ENCODE results near the gene SUGCT.
A peak's percentile ranks its signal among the peaks of the same experiment; 100 is the strongest.

SUGCT gene

GRCh38 chr7:40324914-40325313 lies 190.1 kb downstream of the SUGCT start:
- no peak for DNase-seq

- DNase-seq = no peak
These were observed 192.3 kb downstream of the SUGCT start for GRCh38 chr7:40327113-40327512.

GRCh38 chr7:40327873-40328272 lies 193.1 kb downstream of the SUGCT start:
- DNase-seq = no peak

- peak in 11 of 58 donors; percentile 2 to 61 (median 3) for DNase-seq
These were observed 194.9 kb downstream of the SUGCT start for GRCh38 chr7:40329601-40330153.

- no peak for DNase-seq
These were observed 195.6 kb downstream of the SUGCT start for GRCh38 chr7:40330408-40330807.

GRCh38 chr7:40331915-40332314 lies 197.1 kb downstream of the SUGCT start:
- DNase-seq = no peak

- DNase-seq = no peak
These were observed 197.7 kb downstream of the SUGCT start for GRCh38 chr7:40332516-40332915.

GRCh38 chr7:40341836-40342235 lies 207.0 kb downstream of the SUGCT start:
- DNase-seq = no peak

- no peak for DNase-seq
These were observed 211.7 kb downstream of the SUGCT start for GRCh38 chr7:40346554-40346953.

- no peak for DNase-seq
These were observed 213.4 kb downstream of the SUGCT start for GRCh38 chr7:40348126-40348728.

- no peak for DNase-seq
These were observed 215.3 kb downstream of the SUGCT start for GRCh38 chr7:40350100-40350499.

- DNase-seq = no peak
These were observed 219.9 kb downstream of the SUGCT start for GRCh38 chr7:40354711-40355110.

GRCh38 chr7:40356312-40356711 lies 221.5 kb downstream of the SUGCT start:
- DNase-seq = no peak

- DNase-seq = no peak
These were observed 222.3 kb downstream of the SUGCT start for GRCh38 chr7:40356871-40357709.

GRCh38 chr7:40369641-40370277 lies 235.0 kb downstream of the SUGCT start:
- DNase-seq = no peak

GRCh38 chr7:40371806-40372440 lies 237.1 kb downstream of the SUGCT start:
- no peak for DNase-seq

- no peak for DNase-seq
These were observed 239.8 kb downstream of the SUGCT start for GRCh38 chr7:40374575-40374974.

GRCh38 chr7:40380111-40380510 lies 245.3 kb downstream of the SUGCT start:
- no peak for DNase-seq

GRCh38 chr7:40382145-40382544 lies 247.3 kb downstream of the SUGCT start:
- no peak for DNase-seq

- no peak for DNase-seq
These were observed 258.9 kb downstream of the SUGCT start for GRCh38 chr7:40393660-40394059.

- no peak for DNase-seq
These were observed 259.6 kb downstream of the SUGCT start for GRCh38 chr7:40394400-40394799.

GRCh38 chr7:40400525-40400924 lies 265.7 kb downstream of the SUGCT start:
- DNase-seq = no peak

Data from anterior cingulate cortex (tissue), 58 donors.